Activated gamma-delta T cell (primary cell): ENCODE measurements around the gene SPEG.

ENCODE experiments used
- DNase-seq: peaks from one replicate; lab custom pipeline; 2025; lab: John Stamatoyannopoulos, UW

Gene SPEG

DNA sequence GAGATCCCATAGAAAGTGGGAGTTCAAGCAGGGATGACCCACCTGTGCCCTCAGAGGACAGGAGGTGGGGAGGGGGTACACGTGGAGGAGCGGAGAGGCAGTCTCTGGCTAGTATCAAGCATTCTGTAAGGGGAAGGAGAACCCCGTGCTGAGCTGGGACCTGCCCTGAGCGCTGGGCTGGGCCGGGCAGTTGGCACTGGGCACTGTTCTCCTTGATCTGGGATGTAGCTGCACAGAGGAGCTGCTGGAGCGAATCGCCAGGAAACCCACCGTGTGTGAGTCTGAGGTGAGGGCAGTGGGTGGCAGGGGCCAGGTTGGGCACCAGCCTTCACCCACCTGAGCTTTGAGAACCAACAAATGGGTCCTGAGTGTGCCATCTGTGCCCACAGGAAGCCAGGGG lies 44.3 kb downstream of the SPEG start:
- no peak for DNase-seq

DNA sequence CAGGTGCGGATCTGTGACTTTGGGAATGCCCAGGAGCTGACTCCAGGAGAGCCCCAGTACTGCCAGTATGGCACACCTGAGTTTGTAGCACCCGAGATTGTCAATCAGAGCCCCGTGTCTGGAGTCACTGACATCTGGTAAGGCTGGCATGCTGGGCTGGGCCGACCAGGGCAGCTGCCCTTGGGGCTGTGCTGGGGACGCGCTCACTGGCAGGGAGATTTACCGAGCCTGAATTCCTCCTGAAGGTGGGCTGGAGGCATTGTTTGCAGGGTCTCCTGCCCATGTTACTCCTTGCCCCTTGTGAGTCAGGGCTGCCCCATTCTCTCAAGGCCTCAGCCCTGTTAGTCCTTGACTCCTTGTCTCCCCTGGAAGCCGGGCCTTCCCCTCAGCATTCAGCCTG lies 45.4 kb downstream of the SPEG start:
- DNase-seq: no peak

DNA sequence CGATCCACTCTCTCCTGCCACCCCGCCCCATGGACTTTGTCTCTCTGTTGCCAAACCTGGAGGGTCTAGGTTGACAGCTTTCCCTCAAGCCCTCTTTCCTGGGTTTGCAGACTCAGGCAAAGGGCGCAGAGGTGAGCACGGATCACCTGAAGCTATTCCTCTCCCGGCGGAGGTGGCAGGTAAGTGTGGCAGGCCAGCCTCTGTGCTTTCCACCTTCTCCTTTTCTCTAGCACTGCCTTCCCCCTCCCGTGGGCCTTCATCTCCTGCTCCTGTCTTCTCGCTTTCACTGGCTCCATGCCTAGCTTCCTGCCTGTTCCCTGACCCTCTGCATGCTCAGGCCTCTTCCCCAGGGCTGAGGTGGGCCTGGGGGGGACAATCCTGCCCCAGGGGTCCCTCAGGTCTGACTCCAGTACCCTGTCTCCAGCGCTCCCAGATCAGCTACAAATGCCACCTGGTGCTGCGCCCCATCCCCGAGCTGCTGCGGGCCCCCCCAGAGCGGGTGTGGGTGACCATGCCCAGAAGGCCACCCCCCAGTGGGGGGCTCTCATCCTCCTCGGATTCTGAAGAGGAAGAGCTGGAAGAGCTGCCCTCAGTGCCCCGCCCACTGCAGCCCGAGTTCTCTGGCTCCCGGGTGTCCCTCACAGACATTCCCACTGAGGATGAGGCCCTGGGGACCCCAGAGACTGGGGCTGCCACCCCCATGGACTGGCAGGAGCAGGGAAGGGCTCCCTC lies 48.2 kb downstream of the SPEG start:
- DNase-seq: no peak

DNA sequence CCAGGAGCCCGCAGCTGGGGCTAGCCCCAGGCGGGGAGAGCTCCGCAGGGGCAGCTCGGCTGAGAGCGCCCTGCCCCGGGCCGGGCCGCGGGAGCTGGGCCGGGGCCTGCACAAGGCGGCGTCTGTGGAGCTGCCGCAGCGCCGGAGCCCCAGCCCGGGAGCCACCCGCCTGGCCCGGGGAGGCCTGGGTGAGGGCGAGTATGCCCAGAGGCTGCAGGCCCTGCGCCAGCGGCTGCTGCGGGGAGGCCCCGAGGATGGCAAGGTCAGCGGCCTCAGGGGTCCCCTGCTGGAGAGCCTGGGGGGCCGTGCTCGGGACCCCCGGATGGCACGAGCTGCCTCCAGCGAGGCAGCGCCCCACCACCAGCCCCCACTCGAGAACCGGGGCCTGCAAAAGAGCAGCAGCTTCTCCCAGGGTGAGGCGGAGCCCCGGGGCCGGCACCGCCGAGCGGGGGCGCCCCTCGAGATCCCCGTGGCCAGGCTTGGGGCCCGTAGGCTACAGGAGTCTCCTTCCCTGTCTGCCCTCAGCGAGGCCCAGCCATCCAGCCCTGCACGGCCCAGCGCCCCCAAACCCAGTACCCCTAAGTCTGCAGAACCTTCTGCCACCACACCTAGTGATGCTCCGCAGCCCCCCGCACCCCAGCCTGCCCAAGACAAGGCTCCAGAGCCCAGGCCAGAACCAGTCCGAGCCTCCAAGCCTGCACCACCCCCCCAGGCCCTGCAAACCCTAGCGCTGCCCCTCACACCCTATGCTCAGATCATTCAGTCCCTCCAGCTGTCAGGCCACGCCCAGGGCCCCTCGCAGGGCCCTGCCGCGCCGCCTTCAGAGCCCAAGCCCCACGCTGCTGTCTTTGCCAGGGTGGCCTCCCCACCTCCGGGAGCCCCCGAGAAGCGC lies 49.1 kb downstream of the SPEG start:
- no peak for DNase-seq

DNA sequence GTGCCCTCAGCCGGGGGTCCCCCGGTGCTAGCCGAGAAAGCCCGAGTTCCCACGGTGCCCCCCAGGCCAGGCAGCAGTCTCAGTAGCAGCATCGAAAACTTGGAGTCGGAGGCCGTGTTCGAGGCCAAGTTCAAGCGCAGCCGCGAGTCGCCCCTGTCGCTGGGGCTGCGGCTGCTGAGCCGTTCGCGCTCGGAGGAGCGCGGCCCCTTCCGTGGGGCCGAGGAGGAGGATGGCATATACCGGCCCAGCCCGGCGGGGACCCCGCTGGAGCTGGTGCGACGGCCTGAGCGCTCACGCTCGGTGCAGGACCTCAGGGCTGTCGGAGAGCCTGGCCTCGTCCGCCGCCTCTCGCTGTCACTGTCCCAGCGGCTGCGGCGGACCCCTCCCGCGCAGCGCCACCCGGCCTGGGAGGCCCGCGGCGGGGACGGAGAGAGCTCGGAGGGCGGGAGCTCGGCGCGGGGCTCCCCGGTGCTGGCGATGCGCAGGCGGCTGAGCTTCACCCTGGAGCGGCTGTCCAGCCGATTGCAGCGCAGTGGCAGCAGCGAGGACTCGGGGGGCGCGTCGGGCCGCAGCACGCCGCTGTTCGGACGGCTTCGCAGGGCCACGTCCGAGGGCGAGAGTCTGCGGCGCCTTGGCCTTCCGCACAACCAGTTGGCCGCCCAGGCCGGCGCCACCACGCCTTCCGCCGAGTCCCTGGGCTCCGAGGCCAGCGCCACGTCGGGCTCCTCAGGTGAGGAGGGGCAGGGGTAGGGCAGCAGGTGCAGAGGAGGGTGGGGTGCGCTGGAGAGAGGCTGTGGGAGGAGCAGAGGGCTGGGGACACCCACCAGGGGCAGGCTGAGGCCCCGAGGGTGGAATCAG lies 49.9 kb downstream of the SPEG start:
- no peak for DNase-seq

DNA sequence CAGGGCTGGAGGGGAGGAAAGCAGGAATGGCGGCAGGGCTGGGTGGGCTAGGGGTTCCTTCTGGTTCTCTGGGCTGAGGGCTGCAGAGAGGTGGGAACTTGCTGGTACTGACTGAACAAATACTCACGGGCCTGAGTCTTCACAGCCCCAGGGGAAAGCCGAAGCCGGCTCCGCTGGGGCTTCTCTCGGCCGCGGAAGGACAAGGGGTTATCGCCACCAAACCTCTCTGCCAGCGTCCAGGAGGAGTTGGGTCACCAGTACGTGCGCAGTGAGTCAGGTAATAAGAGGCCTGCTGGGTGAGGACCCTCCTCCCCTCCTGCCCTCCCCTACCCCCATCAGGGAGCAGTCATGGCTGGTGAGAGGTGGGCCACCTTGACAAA lies 50.5 kb downstream of the SPEG start:
- no peak for DNase-seq

DNA sequence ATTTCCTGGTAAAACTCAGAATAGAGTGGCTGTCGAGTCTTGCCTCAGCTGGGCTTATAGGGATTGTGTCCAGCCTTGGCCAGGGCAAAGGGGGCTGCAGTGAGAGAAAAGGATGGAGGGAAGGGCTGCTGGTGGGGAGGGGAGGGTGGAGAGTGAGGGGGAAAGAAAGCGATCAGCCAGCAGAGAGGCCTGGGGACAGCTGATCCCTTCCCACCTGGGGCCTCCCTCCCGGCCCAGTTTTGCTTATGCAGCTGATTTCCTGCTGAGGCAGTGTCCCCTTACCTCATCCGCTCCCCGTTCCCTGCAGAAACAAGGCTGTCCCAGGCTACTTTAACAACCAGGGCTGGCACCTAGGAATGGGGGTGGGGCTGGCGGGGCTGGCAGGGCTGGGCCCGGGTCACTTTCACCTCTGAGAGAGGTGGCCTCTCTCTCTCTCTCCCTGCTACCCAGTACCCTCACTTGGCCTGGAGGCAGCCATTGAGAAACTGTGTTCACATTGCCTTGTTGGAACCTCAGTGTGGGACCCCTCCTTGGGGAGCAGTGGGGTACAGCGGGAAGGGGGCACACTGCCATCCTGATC lies 51.8 kb downstream of the SPEG start:
- DNase-seq: no peak

DNA sequence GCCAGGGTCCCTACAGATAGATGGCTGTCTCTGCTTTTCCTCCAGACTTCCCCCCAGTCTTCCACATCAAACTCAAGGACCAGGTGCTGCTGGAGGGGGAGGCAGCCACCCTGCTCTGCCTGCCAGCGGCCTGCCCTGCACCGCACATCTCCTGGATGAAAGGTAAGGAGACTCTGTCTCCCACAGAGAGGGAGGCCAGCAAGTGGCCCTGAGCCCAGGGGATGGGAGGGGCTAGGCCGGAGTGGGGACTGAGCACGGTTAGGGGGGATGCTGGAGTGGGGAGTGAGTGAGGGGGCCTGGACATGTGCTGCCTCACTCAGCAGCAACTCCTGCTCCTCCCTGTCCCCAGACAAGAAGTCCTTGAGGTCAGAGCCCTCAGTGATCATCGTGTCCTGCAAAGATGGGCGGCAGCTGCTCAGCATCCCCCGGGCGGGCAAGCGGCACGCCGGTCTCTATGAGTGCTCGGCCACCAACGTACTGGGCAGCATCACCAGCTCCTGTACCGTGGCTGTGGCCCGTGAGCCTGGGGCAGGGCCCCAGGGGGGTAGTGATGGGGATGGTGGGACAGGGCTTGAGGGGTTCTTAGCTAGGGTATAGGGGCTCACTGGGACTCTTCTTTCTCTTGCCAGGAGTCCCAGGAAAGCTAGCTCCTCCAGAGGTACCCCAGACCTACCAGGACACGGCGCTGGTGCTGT lies 53.7 kb downstream of the SPEG start:
- DNase-seq: no peak

DNA sequence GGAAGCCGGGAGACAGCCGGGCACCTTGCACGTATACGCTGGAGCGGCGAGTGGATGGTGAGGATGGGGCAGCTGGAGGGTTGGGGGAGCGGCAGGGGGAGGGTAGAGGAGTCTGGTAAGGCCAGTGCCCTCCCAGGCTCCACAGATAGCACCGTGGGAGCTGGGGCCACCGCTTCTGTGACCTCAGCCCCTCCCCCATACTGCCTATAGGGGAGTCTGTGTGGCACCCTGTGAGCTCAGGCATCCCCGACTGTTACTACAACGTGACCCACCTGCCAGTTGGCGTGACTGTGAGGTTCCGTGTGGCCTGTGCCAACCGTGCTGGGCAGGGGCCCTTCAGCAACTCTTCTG lies 54.2 kb downstream of the SPEG start:
- DNase-seq: no peak

DNA sequence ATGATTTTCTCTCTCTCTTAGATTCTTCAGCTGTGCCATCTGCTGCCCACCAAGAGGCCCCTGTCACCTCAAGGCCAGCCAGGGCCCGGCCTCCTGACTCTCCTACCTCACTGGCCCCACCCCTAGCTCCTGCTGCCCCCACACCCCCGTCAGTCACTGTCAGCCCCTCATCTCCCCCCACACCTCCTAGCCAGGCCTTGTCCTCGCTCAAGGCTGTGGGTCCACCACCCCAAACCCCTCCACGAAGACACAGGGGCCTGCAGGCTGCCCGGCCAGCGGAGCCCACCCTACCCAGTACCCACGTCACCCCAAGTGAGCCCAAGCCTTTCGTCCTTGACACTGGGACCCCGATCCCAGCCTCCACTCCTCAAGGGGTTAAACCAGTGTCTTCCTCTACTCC lies 54.7 kb downstream of the SPEG start:
- no peak for DNase-seq

DNA sequence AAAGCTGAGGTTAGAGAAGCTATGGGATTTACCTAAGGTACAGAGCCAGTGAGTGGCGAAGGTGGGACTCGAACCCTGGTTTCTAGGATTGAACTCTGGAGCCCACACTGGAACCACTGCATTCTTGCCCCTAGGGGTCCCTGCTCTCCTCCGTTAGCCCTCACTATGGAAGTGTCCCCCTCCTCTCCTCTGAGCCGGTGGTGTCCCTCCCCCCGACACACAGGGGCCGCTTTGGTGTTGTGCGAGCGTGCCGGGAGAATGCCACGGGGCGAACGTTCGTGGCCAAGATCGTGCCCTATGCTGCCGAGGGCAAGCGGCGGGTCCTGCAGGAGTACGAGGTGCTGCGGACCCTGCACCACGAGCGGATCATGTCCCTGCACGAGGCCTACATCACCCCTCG lies 55.5 kb downstream of the SPEG start:
- DNase-seq: no peak

DNA sequence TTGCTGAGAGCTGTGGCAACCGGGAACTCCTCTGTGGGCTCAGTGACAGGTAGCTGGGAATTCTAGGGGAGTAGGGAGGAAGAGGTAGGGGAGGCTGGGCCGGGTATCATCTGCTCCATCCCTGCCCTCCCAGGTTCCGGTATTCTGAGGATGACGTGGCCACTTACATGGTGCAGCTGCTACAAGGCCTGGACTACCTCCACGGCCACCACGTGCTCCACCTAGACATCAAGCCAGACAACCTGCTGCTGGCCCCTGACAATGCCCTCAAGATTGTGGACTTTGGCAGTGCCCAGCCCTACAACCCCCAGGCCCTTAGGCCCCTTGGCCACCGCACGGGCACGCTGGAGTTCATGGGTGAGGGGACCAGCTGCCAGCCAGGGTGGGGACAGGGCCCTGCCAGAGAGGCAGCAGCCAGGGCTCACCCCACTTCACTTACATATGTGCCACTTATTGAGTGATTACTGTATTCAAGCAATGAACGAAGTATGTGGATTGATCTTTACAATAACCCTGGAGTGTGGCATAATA lies 56.0 kb downstream of the SPEG start:
- DNase-seq: no peak

DNA sequence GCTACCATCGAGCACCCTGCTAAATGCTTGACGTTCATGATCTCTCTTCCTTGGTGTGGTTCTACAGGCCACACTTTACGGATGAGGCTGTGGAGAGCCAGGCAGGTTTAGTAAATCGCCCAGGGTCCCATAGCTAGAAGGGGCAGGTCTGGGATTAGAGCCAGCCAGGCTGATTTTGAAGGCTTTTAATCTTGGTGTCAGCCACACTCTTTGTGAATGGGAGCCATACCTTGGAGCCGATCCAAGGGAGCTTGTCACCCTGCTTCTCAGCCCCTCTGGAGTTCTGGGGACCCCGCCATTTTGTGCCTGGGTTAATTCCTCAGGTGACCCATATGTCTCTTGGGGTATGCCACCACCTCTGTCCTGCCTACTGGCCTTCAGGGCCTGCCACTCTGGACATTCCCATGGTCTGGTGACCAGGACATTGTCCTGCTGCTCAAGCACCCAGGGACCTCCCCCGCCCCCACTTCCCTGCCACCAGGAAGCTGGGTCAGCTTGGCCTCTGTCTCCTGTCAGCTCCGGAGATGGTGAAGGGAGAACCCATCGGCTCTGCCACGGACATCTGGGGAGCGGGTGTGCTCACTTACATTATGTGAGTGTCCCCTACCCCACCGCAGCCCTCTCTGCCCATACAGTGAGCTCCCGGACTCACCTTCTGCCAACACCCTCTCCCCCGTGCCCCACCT lies 56.8 kb downstream of the SPEG start:
- no peak for DNase-seq

DNA sequence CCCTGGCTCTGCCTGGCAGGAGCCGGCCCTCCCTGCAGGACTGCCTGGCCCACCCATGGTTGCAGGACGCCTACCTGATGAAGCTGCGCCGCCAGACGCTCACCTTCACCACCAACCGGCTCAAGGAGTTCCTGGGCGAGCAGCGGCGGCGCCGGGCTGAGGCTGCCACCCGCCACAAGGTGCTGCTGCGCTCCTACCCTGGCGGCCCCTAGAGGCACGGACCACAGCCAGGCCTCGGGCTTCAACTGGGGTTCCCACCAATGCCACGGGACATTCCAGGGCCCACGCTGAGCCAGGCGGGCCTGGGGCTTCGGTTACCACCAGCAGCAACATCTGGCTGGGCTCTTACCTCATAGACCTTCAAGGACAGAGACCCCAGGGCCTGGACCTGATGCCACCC lies 57.9 kb downstream of the SPEG start:
- no peak for DNase-seq

DNA sequence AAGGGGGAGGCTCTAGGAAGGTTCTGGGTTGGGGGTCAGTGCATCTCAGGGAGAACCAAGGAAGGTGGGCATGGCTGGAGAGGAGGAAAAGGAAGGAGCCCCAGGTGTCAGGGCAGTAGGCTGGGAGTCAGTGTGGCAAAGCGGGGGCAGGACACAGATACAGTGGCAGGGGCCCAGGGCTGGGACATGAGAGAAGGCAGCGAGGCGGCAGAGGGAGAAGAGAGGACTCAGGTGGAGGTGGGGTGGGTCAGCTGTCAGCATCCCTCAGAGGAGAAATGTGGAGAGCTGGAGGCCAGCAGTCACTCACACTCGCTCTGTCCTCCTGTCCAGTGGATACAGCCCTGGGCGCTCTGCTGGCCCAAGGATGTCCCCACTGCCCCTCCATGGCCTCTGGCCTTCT lies 58.4 kb downstream of the SPEG start:
- DNase-seq: no peak

DNA sequence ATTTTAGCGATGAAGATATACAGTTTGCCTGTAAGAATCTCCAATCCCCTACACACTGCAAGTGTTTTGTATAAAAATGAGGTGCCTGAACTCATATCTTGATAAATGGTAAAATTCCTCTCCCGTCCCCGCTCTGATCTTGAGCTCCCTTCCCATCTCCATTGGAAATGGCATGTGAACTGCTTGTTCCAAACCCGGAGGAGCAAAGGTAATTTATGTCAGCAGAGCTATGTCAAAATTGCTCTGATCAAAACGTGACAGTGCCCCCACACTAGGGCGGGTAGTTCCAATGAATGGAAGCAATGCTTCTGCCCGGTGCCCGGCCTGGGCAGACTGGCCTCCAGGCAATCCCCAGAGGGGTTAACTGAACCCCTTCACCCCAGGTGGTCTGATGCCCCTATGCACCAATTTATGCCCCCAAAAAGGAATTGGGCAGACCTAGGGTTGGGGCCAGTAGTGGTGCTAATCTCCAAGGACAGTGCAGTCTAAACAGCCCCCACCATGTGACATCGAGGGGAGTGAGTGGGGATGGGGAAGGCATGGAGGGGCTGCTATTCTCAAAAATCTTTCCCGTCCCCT lies 60.4 kb downstream of the SPEG start:
- DNase-seq: no peak

DNA sequence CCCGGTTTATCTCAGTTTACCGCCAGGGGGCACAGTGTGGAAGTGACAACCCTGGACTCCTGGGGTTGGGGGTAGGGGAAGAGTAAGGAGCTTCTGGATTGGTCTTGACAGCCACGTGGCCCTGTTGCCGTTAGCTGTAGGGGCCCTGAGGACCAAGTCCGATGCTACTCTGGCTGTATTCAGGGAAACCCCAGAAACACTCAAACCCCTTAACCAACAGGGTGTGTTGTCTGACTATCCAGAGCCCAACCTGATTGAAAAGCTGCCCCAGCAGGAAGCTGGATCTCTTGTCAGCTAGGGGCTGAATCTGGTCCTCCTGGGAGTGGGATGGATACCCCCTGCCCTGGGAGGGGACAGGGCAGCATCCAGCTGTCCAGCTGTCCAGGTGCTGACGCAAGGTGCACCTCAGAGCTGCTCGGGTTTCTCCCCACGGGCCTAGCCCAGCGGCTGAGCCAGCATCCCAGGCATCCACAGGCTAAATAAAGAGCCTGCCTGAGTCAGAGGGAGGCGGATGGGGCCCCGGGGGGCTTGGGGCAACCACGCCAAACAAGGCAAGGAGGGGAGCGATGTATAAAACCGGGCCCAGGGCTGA lies 61.0 kb downstream of the SPEG start:
- no peak for DNase-seq

DNA sequence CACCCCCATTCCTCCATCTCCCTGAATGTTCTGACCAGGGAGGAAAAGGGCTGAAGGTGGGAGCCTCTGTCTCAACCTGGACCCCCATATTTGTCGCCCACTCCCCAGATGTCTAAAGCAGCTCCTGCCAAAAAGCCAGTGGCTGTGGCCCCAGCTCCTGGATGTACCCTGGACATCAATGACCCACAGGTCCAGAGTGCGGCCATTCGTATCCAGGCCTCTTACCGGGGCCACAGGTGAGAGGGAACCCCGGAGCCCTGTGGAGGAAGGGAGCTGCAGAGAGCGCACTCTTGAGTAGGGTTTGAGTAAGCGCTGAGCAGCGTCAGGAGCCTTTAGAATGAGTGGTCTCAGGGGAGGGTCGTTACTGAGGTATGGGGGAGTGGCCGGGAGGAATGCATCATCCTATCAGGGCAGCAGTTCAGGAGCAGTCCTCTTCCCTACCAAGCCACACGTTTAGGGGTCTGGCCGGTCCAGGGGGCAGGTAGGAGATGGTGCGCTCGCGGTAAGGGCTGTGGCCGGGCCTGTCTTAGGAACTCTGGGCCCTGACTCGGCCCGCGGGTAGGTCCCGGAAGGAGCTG lies 61.7 kb downstream of the SPEG start:
- DNase-seq: no peak

DNA sequence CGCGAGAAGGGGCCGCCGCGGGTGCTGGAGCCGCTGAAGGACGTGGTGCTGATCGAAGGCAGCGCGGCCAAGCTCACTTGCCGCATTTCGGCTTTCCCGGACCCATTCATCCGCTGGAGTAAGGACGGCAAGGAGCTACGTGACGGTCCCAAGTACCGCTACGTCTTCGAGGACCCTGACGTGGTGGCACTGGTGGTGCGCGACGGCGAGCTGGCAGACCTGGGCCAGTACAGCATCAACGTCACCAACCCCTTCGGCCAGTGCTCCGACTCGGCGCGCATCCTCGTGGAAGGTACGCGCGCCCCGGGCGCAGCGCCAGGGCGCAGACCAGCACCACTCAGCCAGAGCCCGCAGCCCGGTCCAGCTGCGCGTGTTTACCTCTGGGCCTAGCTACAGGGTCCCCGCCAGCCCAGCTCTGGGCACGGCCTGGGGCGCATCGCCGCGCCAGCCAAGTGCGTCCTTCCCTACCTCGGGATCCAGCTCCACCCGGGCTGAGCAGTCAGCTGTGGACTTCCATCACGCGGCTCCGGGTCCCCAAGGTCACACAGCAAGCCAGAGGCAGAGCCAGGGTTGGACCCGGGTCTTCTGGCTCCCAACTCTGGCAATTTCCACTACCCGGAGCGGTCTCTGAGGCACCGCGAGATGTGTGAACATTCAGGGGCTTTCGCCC lies 62.3 kb downstream of the SPEG start:
- DNase-seq: no peak
